Right lobe of liver (tissue), 4 donors: Measurements from ENCODE around the gene TEX264.

ENCODE experiments used
- POLR2A ChIP-seq: fragments of 450-650 bp; IDR thresholded peaks from one replicate; pipeline ENCODE4 v1.6.1; 2017; ENCODE audit warnings: antibody characterized with exemption, mild to moderate bottlenecking
- TF ChIP-seq, protein P1 (sequence below), 4 donors: fragments of 200-600 bp in 3 of 4; fragments of 450-650 bp in 1 of 4; IDR thresholded peaks; one replicate each; pipeline versions ENCODE4 v1.5.1 to v1.8.0; 2016 to 2022; ENCODE audit warnings: antibody characterized with exemption in 4 of 4, mild to moderate bottlenecking in 2 of 4
- donor health status: DM: no; HTN: no; CAD: no.
- donor health status: DM: no; HTN: no; CAD: no.
- donor health status: DM: no; HTN: yes; CAD: no.

DNA sequence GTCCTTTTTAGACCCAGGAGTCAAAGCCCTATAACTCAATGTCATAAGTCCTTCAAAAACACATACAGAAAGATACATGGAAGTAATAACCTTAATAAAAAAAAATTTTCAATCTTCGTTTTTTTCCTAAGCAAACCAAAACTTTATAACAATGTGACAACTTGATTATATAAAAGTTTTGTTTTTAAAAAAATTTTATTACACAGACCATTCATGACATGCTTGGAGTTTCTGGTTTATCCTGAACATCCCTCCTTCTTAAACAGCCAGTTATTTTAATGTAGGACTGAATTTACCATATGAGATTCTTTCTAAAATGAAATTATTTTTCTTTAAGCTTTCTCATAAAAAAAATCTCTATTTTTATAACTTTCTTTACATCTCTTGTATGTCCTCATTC is 77.3 kb downstream of the TEX264 start:
- TF ChIP-seq, protein P1, sequence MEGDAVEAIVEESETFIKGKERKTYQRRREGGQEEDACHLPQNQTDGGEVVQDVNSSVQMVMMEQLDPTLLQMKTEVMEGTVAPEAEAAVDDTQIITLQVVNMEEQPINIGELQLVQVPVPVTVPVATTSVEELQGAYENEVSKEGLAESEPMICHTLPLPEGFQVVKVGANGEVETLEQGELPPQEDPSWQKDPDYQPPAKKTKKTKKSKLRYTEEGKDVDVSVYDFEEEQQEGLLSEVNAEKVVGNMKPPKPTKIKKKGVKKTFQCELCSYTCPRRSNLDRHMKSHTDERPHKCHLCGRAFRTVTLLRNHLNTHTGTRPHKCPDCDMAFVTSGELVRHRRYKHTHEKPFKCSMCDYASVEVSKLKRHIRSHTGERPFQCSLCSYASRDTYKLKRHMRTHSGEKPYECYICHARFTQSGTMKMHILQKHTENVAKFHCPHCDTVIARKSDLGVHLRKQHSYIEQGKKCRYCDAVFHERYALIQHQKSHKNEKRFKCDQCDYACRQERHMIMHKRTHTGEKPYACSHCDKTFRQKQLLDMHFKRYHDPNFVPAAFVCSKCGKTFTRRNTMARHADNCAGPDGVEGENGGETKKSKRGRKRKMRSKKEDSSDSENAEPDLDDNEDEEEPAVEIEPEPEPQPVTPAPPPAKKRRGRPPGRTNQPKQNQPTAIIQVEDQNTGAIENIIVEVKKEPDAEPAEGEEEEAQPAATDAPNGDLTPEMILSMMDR (IDR thresholded peaks at IDR 0.05) = no peak
- no peak for TF ChIP-seq POLR2A
